ENCODE data around the gene KRTAP4-16.

DNA sequence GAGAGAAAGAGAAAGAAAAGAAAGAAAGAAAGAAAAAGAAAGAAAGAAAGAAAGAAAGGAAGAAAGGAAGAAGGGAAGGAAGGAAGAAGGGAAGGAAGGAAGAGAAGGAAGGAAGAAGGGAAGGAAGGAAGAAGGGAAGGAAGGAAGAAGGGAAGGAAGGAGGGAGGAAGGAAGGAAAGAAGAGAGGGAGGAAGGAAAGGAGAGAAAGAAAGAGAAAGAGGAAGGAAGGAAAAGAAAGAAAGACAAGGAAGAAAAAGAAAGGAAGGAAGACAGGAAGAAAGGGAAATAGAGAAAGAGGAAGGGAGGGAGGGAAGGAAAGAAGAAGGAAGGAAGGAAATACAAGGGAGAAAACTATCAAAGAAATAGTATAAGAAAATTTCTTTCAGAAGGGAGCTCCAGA lies 25.2 kb downstream of the KRTAP4-16 start:
- TF ChIP-seq CHD2 (IDR thresholded peaks at IDR 0.05; ENCODE audit: low read length, partially characterized antibody) (no peak), CTCF (IDR thresholded peaks at IDR 0.05) (no peak), CHD4 (IDR thresholded peaks at IDR 0.05; ENCODE audit: borderline replicate concordance) (no peak), RAD21 (conservative IDR thresholded peaks at IDR 0.05 in 1 of 2, IDR thresholded peaks at IDR 0.05 in 1 of 2) (no peak), MAX (IDR thresholded peaks at IDR 0.05) (no peak), E2F6 (IDR thresholded peaks at IDR 0.05; ENCODE audit: borderline replicate concordance, low read depth) (no peak), RARB (CRISPR knock-in tag; IDR thresholded peaks at IDR 0.05) (no peak), BCL3 (IDR thresholded peaks at IDR 0.05) (no peak), RFX5 (IDR thresholded peaks at IDR 0.05) (no peak), POLR2A (IDR thresholded peaks at IDR 0.05; ENCODE audit: low read length) (no peak), MAZ (IDR thresholded peaks at IDR 0.05; ENCODE audit: borderline replicate concordance, low read depth, low read length) (no peak), EP300 (IDR thresholded peaks at IDR 0.05) (no peak)
- TF ChIP-seq, protein P1, sequence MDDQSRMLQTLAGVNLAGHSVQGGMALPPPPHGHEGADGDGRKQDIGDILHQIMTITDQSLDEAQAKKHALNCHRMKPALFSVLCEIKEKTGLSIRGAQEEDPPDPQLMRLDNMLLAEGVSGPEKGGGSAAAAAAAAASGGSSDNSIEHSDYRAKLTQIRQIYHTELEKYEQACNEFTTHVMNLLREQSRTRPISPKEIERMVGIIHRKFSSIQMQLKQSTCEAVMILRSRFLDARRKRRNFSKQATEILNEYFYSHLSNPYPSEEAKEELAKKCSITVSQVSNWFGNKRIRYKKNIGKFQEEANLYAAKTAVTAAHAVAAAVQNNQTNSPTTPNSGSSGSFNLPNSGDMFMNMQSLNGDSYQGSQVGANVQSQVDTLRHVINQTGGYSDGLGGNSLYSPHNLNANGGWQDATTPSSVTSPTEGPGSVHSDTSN (IDR thresholded peaks at IDR 0.05), result no peak
- TF ChIP-seq, protein P2, sequence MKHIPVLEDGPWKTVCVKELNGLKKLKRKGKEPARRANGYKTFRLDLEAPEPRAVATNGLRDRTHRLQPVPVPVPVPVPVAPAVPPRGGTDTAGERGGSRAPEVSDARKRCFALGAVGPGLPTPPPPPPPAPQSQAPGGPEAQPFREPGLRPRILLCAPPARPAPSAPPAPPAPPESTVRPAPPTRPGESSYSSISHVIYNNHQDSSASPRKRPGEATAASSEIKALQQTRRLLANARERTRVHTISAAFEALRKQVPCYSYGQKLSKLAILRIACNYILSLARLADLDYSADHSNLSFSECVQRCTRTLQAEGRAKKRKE (CRISPR knock-in tag; IDR thresholded peaks at IDR 0.05; ENCODE audit: low read depth), result no peak

Measured in A549 (cell line).